Measurements from ENCODE around the gene TBR1. TPM values are rescaled to one million over a fixed set of nuclear protein-coding genes. Genes with fewer than 3 reads are reported as not detected.

TBR1 gene
- total RNA-seq, 1 donor from 2014 or later, result not detected

DNA sequence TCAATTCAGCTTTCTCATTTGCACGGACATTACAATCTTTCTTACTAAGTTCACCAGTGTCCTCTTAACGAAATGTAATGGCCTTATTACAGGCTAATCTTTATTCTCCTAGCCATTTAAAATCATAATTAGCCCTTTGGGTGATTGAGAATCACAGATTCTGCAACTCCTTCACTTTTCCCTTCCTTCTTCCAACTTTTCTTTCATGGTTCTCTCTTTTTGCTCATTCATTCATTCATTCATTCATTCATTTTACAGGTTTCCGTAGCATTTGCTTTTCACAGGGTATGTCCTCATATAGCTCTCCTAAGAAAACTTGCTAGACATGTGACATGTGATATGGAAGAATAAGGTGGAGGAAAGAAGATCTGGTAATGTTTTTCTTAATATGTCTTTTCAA is 16.0 kb downstream of the TBR1 start:
- TF ChIP-seq, protein P1, sequence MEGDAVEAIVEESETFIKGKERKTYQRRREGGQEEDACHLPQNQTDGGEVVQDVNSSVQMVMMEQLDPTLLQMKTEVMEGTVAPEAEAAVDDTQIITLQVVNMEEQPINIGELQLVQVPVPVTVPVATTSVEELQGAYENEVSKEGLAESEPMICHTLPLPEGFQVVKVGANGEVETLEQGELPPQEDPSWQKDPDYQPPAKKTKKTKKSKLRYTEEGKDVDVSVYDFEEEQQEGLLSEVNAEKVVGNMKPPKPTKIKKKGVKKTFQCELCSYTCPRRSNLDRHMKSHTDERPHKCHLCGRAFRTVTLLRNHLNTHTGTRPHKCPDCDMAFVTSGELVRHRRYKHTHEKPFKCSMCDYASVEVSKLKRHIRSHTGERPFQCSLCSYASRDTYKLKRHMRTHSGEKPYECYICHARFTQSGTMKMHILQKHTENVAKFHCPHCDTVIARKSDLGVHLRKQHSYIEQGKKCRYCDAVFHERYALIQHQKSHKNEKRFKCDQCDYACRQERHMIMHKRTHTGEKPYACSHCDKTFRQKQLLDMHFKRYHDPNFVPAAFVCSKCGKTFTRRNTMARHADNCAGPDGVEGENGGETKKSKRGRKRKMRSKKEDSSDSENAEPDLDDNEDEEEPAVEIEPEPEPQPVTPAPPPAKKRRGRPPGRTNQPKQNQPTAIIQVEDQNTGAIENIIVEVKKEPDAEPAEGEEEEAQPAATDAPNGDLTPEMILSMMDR (IDR thresholded peaks at IDR 0.05; ENCODE audit: unreplicated experiment), result no peak
- Mint-ChIP-seq H3K27ac (no peak overlapping the region), H3K4me1 (ENCODE audit: low read depth) (peaks cover 12% of the 10 kb centered on the region), H3K4me3 (ENCODE audit: low read depth) (no peak overlapping the region), H3K27me3 (peaks cover 47% of the 10 kb centered on the region), H3K9me3 (ENCODE audit: low read depth) (peaks cover 4% of the 10 kb centered on the region), H3K36me3 (ENCODE audit: insufficient read depth) (no peaks in the 10 kb centered on the region)
- DNase-seq (ENCODE audit: low spot score, unreplicated experiment), result no peak

DNA sequence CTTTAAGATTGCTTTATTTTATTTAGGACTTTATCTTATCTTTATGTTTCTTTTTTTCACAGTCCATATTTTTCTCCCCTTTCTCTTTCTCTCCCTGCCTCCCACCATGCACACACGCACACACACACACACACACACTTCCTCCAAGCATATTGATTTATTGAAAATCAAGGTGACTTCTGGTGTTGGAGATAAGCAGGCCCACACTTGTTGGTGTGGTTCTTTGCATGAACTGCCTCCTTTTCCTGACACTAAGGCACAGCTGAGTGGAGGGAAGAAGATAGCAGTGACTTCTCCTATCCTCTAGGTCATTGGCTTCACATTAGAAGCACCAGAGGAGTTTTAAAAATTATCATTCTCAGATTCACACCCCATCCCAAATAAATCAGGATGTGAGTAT is 18.0 kb downstream of the TBR1 start:
- peaks cover 4% of the 10 kb centered on the region for H3K9me3 Mint-ChIP-seq (ENCODE audit: low read depth)
- peaks cover 12% of the 10 kb centered on the region for H3K4me1 Mint-ChIP-seq (ENCODE audit: low read depth)
- TF ChIP-seq, protein P1 (IDR thresholded peaks at IDR 0.05; ENCODE audit: unreplicated experiment), result no peak
- no peak overlapping the region for H3K4me3 Mint-ChIP-seq (ENCODE audit: low read depth)
- no peak overlapping the region for H3K27ac Mint-ChIP-seq
- no peaks in the 10 kb centered on the region for H3K36me3 Mint-ChIP-seq (ENCODE audit: insufficient read depth)
- no peak for DNase-seq (ENCODE audit: low spot score, unreplicated experiment)
- H3K27me3 Mint-ChIP-seq, result peaks cover 34% of the 10 kb centered on the region

DNA sequence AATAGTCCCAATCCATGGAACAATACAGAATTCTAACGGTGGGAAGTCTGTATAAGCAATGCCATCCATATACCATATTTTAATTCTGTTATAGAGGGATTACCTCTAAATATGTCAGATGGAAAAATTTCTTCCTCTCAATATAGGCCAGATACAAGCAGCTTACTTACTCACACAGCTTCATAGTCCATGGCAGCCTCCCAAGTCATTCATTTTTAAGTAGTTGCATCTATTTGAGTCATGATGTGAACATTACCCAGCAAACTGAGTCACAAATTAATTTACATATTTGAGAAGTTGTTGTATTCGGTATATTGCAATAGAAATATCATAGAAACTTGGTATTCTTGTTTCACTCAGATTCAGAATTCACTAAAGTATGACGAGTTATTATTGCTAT is 20.3 kb downstream of the TBR1 start:
- no peaks in the 10 kb centered on the region for H3K36me3 Mint-ChIP-seq (ENCODE audit: insufficient read depth)
- H3K9me3 Mint-ChIP-seq (ENCODE audit: low read depth), result peaks cover 4% of the 10 kb centered on the region
- TF ChIP-seq, protein P1 (IDR thresholded peaks at IDR 0.05; ENCODE audit: unreplicated experiment), result no peak
- DNase-seq (ENCODE audit: low spot score, unreplicated experiment), result no peak
- H3K27ac Mint-ChIP-seq, result no peak overlapping the region
- H3K4me3 Mint-ChIP-seq (ENCODE audit: low read depth), result no peak overlapping the region
- peaks cover 14% of the 10 kb centered on the region for H3K4me1 Mint-ChIP-seq (ENCODE audit: low read depth)
- H3K27me3 Mint-ChIP-seq, result peaks cover 16% of the 10 kb centered on the region

DNA sequence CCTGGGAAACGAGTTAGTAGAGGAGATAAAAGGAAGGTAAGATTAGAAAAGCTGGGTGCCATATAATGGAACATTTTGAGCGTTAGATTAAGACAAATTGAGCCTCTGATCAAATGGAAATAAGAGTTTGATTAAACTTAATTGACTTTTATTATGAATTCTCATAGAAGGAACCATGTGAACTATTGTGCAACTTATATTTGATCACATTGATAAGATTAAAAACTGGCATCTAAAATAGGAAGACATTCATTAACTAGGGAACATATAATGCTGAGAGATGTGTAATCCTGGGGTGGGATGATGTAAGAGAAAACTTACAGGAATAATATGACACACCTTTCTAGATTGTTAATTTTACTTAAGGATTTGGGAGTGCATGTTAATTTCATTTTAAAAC is 22.5 kb downstream of the TBR1 start:
- Mint-ChIP-seq H3K36me3 (ENCODE audit: insufficient read depth) (no peaks in the 10 kb centered on the region), H3K9me3 (ENCODE audit: low read depth) (peaks cover 4% of the 10 kb centered on the region), H3K27me3 (peaks cover 5% of the 10 kb centered on the region), H3K27ac (no peak overlapping the region), H3K4me1 (ENCODE audit: low read depth) (peaks cover 10% of the 10 kb centered on the region), H3K4me3 (ENCODE audit: low read depth) (no peak overlapping the region)
- DNase-seq (ENCODE audit: low spot score, unreplicated experiment), result no peak
- TF ChIP-seq, protein P1 (IDR thresholded peaks at IDR 0.05; ENCODE audit: unreplicated experiment), result no peak

DNA sequence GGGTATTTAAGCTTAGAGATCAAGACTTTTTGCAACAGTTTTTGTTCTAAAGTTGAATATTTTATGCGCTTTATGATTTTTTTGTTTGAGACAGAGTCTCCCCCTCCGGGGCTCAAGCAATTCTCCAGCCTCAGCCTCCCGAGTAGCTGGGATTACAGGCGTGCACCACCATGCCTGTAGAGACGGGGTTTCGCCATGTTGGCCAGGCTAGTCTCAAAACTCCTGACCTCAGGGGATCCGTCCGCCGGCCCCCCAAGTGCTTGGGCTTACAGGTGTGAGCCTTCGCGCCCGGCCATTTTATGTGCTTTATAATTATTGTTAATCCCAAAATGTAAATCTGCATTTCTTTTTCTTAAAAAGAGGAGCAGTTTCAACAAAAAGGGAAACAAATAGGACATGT is 29.0 kb downstream of the TBR1 start:
- no peaks in the 10 kb centered on the region for H3K36me3 Mint-ChIP-seq (ENCODE audit: insufficient read depth)
- no peak for DNase-seq (ENCODE audit: low spot score, unreplicated experiment)
- no peak overlapping the region for H3K27ac Mint-ChIP-seq

More for the DNA sequence above, 29.0 kb downstream of the TBR1 start:
- TF ChIP-seq, protein P1 (IDR thresholded peaks at IDR 0.05; ENCODE audit: unreplicated experiment), result no peak
- Mint-ChIP-seq H3K9me3 (ENCODE audit: low read depth) (no peaks in the 10 kb centered on the region), H3K4me3 (ENCODE audit: low read depth) (no peak overlapping the region), H3K4me1 (ENCODE audit: low read depth) (peaks cover 3% of the 10 kb centered on the region), H3K27me3 (no peaks in the 10 kb centered on the region)
